HG03064 (cell line): ENCODE measurements around the gene RSRC1.
"Not testable (repeated sequence)": the region's sequence is repeated elsewhere in the genome, so short reads cannot be mapped to it uniquely, and the experiment has no call there.

Source experiments
- ATAC-seq: cut with Tn5 transposase; IDR thresholded peaks from one replicate; pipeline ENCODE4 v1.9.1; 2021; ENCODE audit warnings: low read depth; ENCODE audit not compliant: unreplicated experiment

The RSRC1 gene

GRCh38 chr3:158379517-158379916 lies 269.6 kb downstream of the RSRC1 start:
- ATAC-seq: no peak

DNA sequence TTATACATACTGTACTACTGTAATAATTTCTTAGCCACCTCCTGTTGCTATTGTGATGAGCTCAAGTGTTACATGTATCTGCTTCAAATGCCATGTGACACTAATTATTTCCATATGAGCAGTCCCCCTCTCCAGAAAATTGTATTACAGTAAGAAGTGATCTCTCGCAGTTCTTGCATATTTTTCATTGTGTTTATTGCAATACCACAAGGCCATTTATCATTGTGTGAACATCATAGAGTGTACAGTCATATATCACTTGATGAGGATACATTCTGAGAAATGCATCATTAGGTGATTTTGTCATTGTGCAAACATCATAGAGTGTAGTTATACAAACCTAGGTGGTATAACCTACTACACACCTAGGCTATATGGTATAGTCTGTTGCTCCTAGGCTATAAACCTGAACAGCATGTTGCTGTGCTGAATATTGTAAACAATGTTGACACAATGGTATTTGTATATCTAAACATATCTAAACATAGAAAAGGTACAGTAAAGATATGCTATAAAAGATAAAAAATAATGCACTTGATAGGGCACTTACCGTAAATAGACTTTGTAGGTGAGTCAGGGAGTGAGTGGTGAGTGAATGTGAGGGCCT lies 271.5 kb downstream of the RSRC1 start:
- no peak for ATAC-seq

DNA sequence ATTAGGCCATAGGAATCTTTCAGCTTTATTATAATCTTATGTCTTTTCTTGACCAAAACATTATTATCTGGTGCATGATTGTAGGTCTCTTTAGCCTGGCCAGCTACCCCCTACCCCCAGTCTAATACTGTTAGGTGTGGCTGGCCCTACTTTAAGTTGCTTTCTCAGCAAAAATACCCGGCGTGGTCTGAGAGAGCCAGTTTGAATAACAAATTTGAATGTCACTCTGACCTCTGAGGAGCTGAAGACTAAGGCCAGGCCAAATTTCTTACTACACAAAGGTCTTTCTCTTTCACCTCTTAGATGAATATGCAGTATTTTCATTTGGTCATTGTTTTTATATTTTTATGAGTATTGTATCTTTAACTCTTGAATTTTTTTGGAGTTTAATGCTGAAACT lies 272.6 kb downstream of the RSRC1 start:
- no peak for ATAC-seq

GRCh38 chr3:158384019-158384418 lies 274.1 kb downstream of the RSRC1 start:
- ATAC-seq: no peak

- ATAC-seq: no peak
These were observed 285.5 kb downstream of the RSRC1 start for GRCh38 chr3:158395421-158395820.

DNA sequence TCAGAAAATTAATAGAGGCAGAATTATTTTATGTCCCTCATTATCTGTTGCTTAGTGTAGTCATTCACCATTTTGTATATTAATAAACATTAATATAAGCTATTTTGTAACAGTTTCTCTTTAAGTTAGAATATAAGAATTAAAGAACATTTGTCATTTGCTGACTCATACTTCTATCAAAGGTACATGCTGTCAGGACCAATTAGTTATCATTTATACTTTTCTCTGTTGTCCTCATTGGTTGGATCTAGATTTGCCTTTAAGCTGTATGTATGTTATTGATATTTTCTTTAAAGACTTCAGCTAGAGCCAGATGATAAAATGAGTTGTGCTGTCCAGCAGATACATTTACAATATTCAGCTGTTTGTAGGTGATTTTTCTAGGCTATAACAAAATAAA lies 292.7 kb downstream of the RSRC1 start:
- no peak for ATAC-seq

DNA sequence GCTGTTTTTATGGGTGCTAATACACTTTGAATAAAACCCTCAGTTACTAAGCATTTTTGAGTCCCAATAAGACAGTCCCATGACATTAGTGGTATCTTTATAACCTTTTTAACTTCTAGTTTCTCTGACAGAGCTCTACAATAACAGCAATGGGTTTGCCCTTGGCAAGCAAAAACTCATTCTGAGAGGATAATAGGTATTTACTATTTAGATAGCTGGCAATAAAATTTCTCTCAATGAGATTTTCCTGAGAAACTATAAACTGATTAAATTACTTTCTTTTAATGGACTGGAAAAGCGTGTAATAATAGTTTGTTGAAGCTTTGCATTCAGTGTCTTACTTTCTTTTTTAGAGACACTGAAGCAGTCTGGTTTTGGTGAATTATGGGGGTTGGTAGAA lies 293.1 kb downstream of the RSRC1 start:
- ATAC-seq: no peak

DNA sequence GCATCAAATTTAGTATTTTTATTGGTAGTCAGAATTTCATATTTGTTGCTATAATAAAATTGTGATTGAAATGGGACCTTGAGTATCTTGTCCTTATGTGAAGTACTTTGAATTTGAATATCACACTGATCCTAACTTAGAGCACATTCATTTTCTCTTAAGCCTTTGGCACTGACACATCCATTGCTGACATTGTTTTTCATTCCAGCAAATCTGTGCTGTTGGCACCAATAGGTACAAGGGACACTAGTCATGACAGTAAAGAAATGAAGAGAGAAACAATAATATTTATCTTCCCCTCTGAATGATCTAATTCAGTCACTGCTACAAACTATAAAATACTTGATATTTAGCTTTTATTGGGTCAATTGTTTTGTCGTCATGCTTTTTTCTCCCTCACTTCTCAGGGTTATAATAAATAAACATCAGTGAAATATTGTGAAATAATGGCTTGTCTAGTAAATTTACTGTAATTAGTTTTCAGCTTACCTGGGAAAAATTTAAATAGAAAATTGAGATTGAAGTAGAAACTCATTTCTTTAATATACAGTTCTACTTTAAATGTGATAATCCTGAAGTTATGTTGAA lies 294.3 kb downstream of the RSRC1 start:
- no peak for ATAC-seq

DNA sequence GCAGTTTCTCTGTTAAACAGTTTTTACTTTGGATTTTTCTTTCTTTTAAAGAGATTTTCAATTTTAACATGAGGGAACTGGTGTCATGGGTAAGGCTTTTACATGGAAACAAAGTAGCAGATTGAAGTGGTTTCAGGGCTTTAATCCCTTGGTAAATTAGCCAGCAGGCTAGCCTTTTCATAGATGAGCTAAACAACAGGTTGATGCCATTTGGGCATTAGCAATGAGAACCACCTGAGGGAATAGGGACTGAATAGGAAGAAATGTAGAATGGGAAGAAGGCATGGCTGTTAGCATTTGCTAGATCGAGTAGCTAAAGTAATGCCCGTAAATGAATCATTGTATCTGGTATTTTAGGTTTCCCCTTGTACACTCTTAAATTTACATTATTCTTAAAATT lies 295.6 kb downstream of the RSRC1 start:
- no peak for ATAC-seq

GRCh38 chr3:158407844-158408517 lies 298.1 kb downstream of the RSRC1 start:
- no peak for ATAC-seq

- not testable (repeated sequence) for ATAC-seq
These were observed 298.6 kb downstream of the RSRC1 start for GRCh38 chr3:158408518-158408897.

DNA sequence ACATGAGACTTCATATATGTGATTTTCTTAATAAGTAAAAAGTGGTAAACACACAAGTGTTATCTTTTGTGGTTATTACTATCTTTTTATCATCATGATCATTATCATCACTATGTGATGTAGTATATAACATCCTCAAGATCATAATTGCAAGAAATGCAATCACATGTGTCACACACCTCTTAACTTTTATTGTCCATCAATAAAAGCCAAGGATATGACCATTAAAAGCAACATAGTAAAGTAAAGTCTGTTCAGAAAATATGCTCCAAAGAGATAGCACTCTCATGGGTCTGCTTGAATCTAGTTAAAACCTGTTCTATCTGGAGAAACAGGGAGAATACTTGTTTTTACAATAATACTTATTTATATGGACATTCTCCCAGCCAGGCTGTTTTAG lies 308.1 kb downstream of the RSRC1 start:
- no peak for ATAC-seq

- no peak for ATAC-seq
These were observed 310.1 kb downstream of the RSRC1 start for GRCh38 chr3:158419820-158420653.

DNA sequence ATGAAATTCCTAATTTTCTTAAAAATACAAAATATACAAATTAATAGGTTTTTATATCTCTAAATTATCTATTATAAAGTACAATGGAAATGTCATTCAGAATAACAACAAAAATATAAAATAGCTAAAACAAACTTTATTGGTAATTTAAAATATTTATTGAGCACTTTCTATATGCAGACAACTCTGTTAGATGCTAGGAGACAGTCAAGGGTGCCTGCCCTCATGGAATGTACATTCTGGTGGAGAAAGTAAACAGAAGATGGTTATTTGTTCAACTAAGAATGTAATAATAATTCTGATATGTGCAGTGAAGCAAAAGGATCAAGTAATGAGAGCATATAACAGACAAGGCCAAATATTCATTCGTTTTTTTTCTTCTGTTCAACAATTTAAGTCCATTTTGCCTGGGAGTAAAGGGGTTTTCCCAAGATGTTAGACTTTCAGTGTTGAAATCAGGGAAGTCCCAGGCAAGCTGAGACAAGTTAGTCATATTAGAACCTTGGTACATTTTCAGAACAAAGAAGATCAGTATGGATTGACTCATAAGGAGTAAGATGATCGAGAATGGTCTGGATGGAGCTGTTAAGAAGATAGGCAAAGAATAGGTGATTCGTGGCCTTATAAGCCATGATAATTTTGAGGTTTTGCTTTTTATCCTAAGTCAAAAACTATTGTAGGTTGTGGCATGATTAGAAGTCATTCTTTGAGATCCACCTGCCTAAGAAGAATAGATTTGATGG lies 310.9 kb downstream of the RSRC1 start:
- ATAC-seq: peak; percentile 93

- ATAC-seq: no peak
These were observed 320.6 kb downstream of the RSRC1 start for GRCh38 chr3:158430448-158430847.

DNA sequence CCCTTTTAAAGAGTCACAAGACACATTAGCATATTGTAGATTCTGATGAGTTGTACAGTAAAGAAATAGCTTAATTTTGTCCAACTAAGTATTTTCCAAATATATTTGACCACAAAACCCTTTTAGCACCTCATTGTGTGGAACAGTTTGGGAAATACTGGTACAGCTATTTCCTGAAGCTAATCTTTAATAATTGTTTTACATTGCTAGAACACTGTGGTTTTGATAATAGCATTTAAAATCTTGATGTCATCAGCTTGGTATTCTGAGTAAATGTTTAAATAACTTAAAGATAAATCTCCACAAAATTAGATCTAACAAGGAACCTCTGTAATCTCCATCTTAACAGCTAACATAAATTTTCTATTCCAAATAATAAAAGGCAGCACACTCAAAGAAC lies 321.1 kb downstream of the RSRC1 start:
- no peak for ATAC-seq

- ATAC-seq: no peak
These were observed 321.9 kb downstream of the RSRC1 start for GRCh38 chr3:158431829-158432228.

GRCh38 chr3:158434412-158435038 lies 324.6 kb downstream of the RSRC1 start:
- ATAC-seq: no peak

DNA sequence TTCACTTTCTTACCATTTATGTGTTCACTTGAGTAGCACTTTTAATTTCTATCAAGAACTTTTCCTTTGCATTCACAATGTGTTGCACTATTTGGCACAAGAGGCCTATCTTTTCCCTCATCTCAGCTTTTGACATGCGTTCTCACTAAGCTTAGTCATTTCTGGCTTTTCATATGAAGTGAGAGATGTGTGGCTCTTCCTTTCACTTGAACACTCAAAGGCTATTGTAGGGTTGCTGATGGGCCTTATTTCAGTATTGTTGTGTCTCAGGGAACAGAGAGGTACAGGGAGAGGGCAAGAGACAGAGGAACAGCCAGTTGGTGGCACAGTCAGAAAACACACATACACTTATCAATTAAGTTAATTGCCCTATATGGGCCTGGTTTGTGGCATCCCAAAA lies 333.7 kb downstream of the RSRC1 start:
- peak; percentile 98 for ATAC-seq

GRCh38 chr3:158447408-158447807 lies 337.5 kb downstream of the RSRC1 start:
- no peak for ATAC-seq
